OCI-LY7 (cell line): ENCODE data around the gene RAPGEF6. TPM values are rescaled to one million over a fixed set of nuclear protein-coding genes. Genes with fewer than 3 reads are reported as not detected.

ENCODE experiments used
- BruUV-seq: library from RNA; stranded (reverse); fragments of 400-500 nt; replicated peaks from 2 replicates; lab custom pipeline; 2021; lab: Mats Ljungman, UMichigan
- CTCF ChIA-PET: fragments of 300-600 bp; sonication (Branson Sonifier 250); formaldehyde crosslinking; loops from one replicate; lab custom pipeline; 2022; ENCODE audit warnings: antibody characterized with exemption; ENCODE audit not compliant: unreplicated experiment; lab: Charles Lee
- POLR2A ChIA-PET: fragments of 300-600 bp; sonication (Branson Sonifier 250); formaldehyde crosslinking; loops from one replicate; lab custom pipeline; 2022; ENCODE audit warnings: antibody characterized with exemption; lab: Charles Lee
- DNase-seq: peaks from one replicate; pipeline ENCODE4 v3.0.0-alpha.2; 2015; ENCODE audit warnings: low spot score
- H2AFZ ChIP-seq: fragments of 200-600 bp; sonication (generic), shearing (Covaris generic); 2 replicates; pipeline ENCODE4 v1.6.1; 2014; ENCODE audit warnings: mild to moderate bottlenecking, antibody characterized with exemption, low read length, moderate library complexity
- H3K27ac ChIP-seq: fragments of 200-600 bp; sonication (generic); 2 replicates; pipeline ENCODE4 v1.5.1; 2014; ENCODE audit warnings: mixed run types, low read depth, mild to moderate bottlenecking, moderate library complexity, low read length, inconsistent platforms; ENCODE audit not compliant: poor library complexity, severe bottlenecking
- H3K36me3 ChIP-seq: fragments of 200-600 bp; sonication (generic); 2 replicates; pipeline ENCODE4 v1.6.1; 2014; ENCODE audit warnings: mild to moderate bottlenecking, antibody characterized with exemption, low read length, moderate library complexity, mixed read lengths; ENCODE audit not compliant: insufficient read depth
- H3K4me1 ChIP-seq: fragments of 200-600 bp; sonication (generic); 2 replicates; pipeline ENCODE4 v1.5.1; 2014; ENCODE audit warnings: mild to moderate bottlenecking, low read length; ENCODE audit not compliant: insufficient read depth, poor library complexity, severe bottlenecking
- H3K4me2 ChIP-seq: fragments of 200-600 bp; sonication (generic); 2 replicates; pipeline ENCODE4 v1.6.1; 2014; ENCODE audit warnings: mild to moderate bottlenecking, low read length
- H3K4me3 ChIP-seq: fragments of 200-600 bp; sonication (generic); 2 replicates; pipeline ENCODE4 v1.5.1; 2014; ENCODE audit warnings: mild to moderate bottlenecking, low read depth, low read length; ENCODE audit not compliant: poor library complexity, severe bottlenecking
- H3K79me2 ChIP-seq: fragments of 200-600 bp; sonication (generic); 2 replicates; pipeline ENCODE4 v1.6.1; 2016; ENCODE audit warnings: low read depth, mild to moderate bottlenecking, low read length, moderate library complexity, mixed read lengths; ENCODE audit not compliant: insufficient read depth
- H3K9me2 ChIP-seq: fragments of 200-600 bp; sonication (generic); 2 replicates; pipeline ENCODE4 v1.6.1; 2016; ENCODE audit warnings: mild to moderate bottlenecking, low read length, mixed read lengths; ENCODE audit not compliant: insufficient read depth
- H3K9me3 ChIP-seq: fragments of 200-600 bp; sonication (generic); 2 replicates; pipeline ENCODE4 v1.6.1; 2014; ENCODE audit warnings: mild to moderate bottlenecking, mixed run types, low read length, mixed read lengths
- H4K20me1 ChIP-seq: fragments of 200-600 bp; sonication (generic); 2 replicates; pipeline ENCODE4 v1.6.1; 2014; ENCODE audit warnings: mild to moderate bottlenecking, antibody characterized with exemption, low read length, moderate library complexity, mixed read lengths; ENCODE audit not compliant: insufficient read depth
- CTCF ChIP-seq: fragments of 200-600 bp; sonication (generic); conservative IDR thresholded peaks from 2 replicates; pipeline ENCODE4 v1.5.1; 2014; ENCODE audit warnings: mild to moderate bottlenecking, antibody characterized with exemption, low read length, moderate library complexity, mixed read lengths
- EZH2phosphoT487 ChIP-seq: fragments of 200-600 bp; sonication (generic); IDR thresholded peaks from 2 replicates; pipeline ENCODE4 v1.6.1; 2018; ENCODE audit warnings: low read depth, borderline replicate concordance, mild to moderate bottlenecking, mixed run types, antibody characterized with exemption, low read length, moderate library complexity, mixed read lengths
- intact Hi-C: fragments of 100-400 bp; cut with micrococcal nuclease; formaldehyde crosslinking; loops from one replicate; pipeline ENCODE4 v1.10.0; 2022; ENCODE audit not compliant: unreplicated experiment
- total RNA-seq, 2 experiments: library from RNA; depleted of rRNA in 1 of 2; stranded (reverse); fragments of >200 nt in 1 of 2; shearing (Covaris generic) in 1 of 2; gene quantifications; 2 replicates each; pipeline ENCODE4 v1.2.3, GENCODE V29; 2014 to 2022

RAPGEF6 gene
- total RNA-seq, 2 experiments from 2014 or later, result 39.6 to 50.8 TPM

GRCh38 chr5:131461742-131462141, 173.3 kb downstream of the RAPGEF6 start:
- TF ChIP-seq CTCF, result no peak
- no peak for TF ChIP-seq EZH2phosphoT487
- H4K20me1 ChIP-seq, result no peaks in the 10 kb centered on the region
- no peak overlapping the region for H3K4me3 ChIP-seq
- no peak overlapping the region for H3K27ac ChIP-seq
- H3K4me1 ChIP-seq, result no peaks in the 10 kb centered on the region
- ChIA-PET CTCF (no interaction called here), POLR2A (interaction anchor here (0.9 to 1.7 kb wide), 2 partner anchors 14 to 36 kb away, joined by 3 to 5 read pairs; no protein-coding TSS in a partner anchor)
- H3K4me2 ChIP-seq, result no peak overlapping the region
- H2AFZ ChIP-seq, result no peak overlapping the region
- intact Hi-C loops, result no loop called here
- no peaks in the 10 kb centered on the region for H3K9me3 ChIP-seq
- H3K9me2 ChIP-seq, result no peaks in the 10 kb centered on the region
- no TSS peak for BruUV-seq
- H3K36me3 ChIP-seq, result peaks cover 81% of the 10 kb centered on the region
- DNase-seq, result no peak
- H3K79me2 ChIP-seq, result no peaks in the 10 kb centered on the region

GRCh38 chr5:131460867-131461572, 174.0 kb downstream of the RAPGEF6 start:
- POLR2A ChIA-PET, result interaction anchor here (0.7 to 1.7 kb wide), 3 partner anchors 11 to 37 kb away, joined by 3 to 5 read pairs (median 3); no protein-coding TSS in a partner anchor
- intact Hi-C loops, result no loop called here

More at GRCh38 chr5:131460867-131461572, 174.0 kb downstream of the RAPGEF6 start:
- no TSS peak for BruUV-seq
- TF ChIP-seq EZH2phosphoT487 (no peak), CTCF (no peak)
- Histone ChIP-seq H3K4me1 (no peaks in the 10 kb centered on the region), H3K9me2 (no peaks in the 10 kb centered on the region), H3K27ac (no peak overlapping the region), H3K4me2 (no peak overlapping the region), H4K20me1 (no peaks in the 10 kb centered on the region), H2AFZ (no peak overlapping the region), H3K9me3 (no peaks in the 10 kb centered on the region), H3K36me3 (peaks cover 82% of the 10 kb centered on the region), H3K79me2 (no peaks in the 10 kb centered on the region), H3K4me3 (no peak overlapping the region)
- DNase-seq, result no peak
- CTCF ChIA-PET, result no interaction called here
